ENCODE results near the gene HCCS. TPM values are rescaled to one million over a fixed set of nuclear protein-coding genes. Genes with fewer than 3 reads are reported as not detected.

Gene HCCS
- total and polyA plus RNA-seq, 2 of the 13 experiments (the other 11 are each of a cell fraction or from before 2014, with no cell fraction given), result 15.4 to 16.7 TPM

- TF ChIP-seq MXD3 (CRISPR knock-in tag; IDR thresholded peaks at IDR 0.05), result no peak
These were observed 10.7 kb upstream of the HCCS start (continued) for GRCh38 chrX:11100281-11101035.

GRCh38 chrX:11103006-11103405 is 8.1 kb upstream of the HCCS start:
- CTCF ChIA-PET (ENCODE audit: low intra/inter-chr PET ratio, low total read pairs), result no interaction called here
- DNase-seq (ENCODE audit: low spot score) (no peak), FAIRE-seq (no peak), ATAC-seq (no peak)
- Histone ChIP-seq H3K79me2 (ENCODE audit: insufficient read depth, low read length) (no peaks in the 10 kb centered on the region), H3K4me2 (ENCODE audit: low read depth, low read length) (no peak overlapping the region), H3K4me3 (replicated peaks in 1 of 3; ENCODE audit: insufficient read depth in 1 of 3, low read depth in 2 of 3, low read length in 3 of 3) (no peak overlapping the region), H3K4me1 (ENCODE audit: insufficient read depth, low read length) (peaks cover 33% of the 10 kb centered on the region), H3K9me3 (ENCODE audit: low read length) (no peaks in the 10 kb centered on the region), H4K20me1 (ENCODE audit: insufficient read depth, low read length) (no peaks in the 10 kb centered on the region), H3K27ac (ENCODE audit: extremely low read length, insufficient read depth, low read length) (no peak overlapping the region), H3K36me3 (replicated peaks in 1 of 2; ENCODE audit: control insufficient read depth in 1 of 2, insufficient read depth in 2 of 2, low read length in 2 of 2) (no peaks in the 10 kb centered on the region), H3K27me3 (ENCODE audit: control insufficient read depth in 1 of 2, insufficient read depth in 2 of 2, low read length in 2 of 2) (no peaks in the 10 kb centered on the region), H2AFZ (ENCODE audit: low read length) (no peak overlapping the region), H3K9ac (ENCODE audit: insufficient read depth, low read depth, low read length) (no peak overlapping the region)
- POLR2A ChIA-PET, result no interaction called here
- no peak for TF ChIP-seq CHD2 (IDR thresholded peaks at IDR 0.05; ENCODE audit: low read depth, low read length)
- no peak for TF ChIP-seq RAD21 (CRISPR knock-in tag; IDR thresholded peaks at IDR 0.05)
- no peak for TF ChIP-seq ZNF274 (CRISPR knock-in tag; IDR thresholded peaks at IDR 0.05)
- no peak for TF ChIP-seq CENPBD1 (CRISPR knock-in tag; IDR thresholded peaks at IDR 0.05; ENCODE audit: borderline replicate concordance, low read depth)
- TF ChIP-seq ZNF205 (CRISPR knock-in tag; IDR thresholded peaks at IDR 0.05), result no peak
- no peak for TF ChIP-seq POLR2G (IDR thresholded peaks at IDR 0.05; ENCODE audit: low read depth, low read length)
- TF ChIP-seq ZNF580 (CRISPR knock-in tag; IDR thresholded peaks at IDR 0.05; ENCODE audit: borderline replicate concordance, low read depth), result no peak
- no peak for TF ChIP-seq HMGA1 (CRISPR knock-in tag; conservative IDR thresholded peaks at IDR 0.05)
- no peak for TF ChIP-seq MTF2 (CRISPR knock-in tag; IDR thresholded peaks at IDR 0.05; ENCODE audit: borderline replicate concordance)
- TF ChIP-seq PPARG (CRISPR knock-in tag; conservative IDR thresholded peaks at IDR 0.05), result no peak
- no peak for TF ChIP-seq STAT5B (CRISPR knock-in tag; IDR thresholded peaks at IDR 0.05)
- TF ChIP-seq RARG (CRISPR knock-in tag; IDR thresholded peaks at IDR 0.05; ENCODE audit: low read depth), result no peak
- TF ChIP-seq BRCA1 (CRISPR knock-in tag; IDR thresholded peaks at IDR 0.05), result no peak
- TF ChIP-seq SMARCE1 (IDR thresholded peaks at IDR 0.05; ENCODE audit: borderline replicate concordance), result no peak
- intact Hi-C loops (cut with micrococcal nuclease; ENCODE audit: unreplicated experiment), result loop anchor here (10.0 kb wide), 1 partner anchor 308 kb away; no protein-coding TSS in a partner anchor
- WGBS (ENCODE audit: low lambda C conversion rate), result 86% methylated on average over 1 of the region's 3 CpGs
- in situ Hi-C loops (cut with HindIII; ENCODE audit: extremely low pct_ligation_motif_present, low pct_unique_long_range_greater_than_20kb), result loop anchor here (10.0 kb wide), 2 partner anchors 658 to 908 kb away; no protein-coding TSS in a partner anchor
- no TSS peak for BruUV-seq (replicated peaks)

Data from HepG2 (cell line).